NCI-H2081 (cell line): ENCODE results near the gene FTO.
"Not testable (repeated sequence)": the region's sequence is repeated elsewhere in the genome, so short reads cannot be mapped to it uniquely, and the experiment has no call there.

Source experiments
- DNase-seq, 2 experiments: peaks; one replicate each; lab custom pipeline; 2025; lab: John Stamatoyannopoulos, UW

FTO gene

DNA sequence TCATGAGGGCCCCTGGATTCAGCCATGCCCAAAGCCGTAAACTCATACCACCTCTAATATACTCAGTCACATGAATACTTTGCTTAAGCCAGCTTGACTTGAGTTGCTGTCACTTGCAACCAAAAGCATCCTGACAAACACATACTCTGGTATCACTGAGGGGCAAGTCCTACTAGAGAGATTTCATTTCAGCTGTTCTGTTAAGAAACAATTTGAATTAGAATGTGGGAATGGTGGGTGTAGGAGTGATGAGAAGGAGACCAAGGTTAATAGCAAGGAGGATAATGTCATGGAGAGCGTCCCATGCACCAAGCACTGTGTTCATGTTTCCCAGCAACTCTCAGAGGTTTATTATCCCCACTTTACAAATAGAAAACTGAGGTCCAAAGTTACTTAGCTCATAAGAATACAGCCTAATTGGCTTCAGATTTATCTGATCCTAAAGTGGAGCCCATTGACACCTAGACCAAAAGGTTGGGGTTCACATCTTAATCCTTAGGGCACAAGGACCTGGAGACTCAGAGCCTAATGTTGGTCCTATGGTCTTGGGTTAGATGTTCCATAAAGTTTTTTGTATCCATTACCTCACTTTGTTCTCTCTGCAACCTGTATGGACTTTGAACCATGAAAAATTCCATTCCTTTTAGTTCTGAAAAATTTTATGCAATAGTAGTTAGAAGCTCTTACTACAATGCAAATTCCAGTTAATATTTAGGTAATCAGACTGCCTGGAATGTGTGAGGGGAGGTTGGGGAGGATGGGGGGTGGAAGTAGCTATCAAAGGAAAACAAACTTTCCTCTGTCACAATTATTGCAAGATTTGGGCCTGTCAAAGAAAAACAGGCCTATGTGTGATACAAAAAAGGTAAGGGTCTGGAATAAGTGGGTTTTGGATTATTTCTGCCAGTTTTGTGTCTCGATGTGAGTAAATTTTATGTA is 476.7 kb downstream of the FTO start:
- DNase-seq, result no peak

- not testable (repeated sequence) for DNase-seq
These were observed 477.9 kb downstream of the FTO start for GRCh38 chr16:54181683-54182329.

- no peak for DNase-seq
These were observed 481.1 kb downstream of the FTO start for GRCh38 chr16:54185045-54185444.

GRCh38 chr16:54191163-54191562 is 487.2 kb downstream of the FTO start:
- DNase-seq, result no peak

DNA sequence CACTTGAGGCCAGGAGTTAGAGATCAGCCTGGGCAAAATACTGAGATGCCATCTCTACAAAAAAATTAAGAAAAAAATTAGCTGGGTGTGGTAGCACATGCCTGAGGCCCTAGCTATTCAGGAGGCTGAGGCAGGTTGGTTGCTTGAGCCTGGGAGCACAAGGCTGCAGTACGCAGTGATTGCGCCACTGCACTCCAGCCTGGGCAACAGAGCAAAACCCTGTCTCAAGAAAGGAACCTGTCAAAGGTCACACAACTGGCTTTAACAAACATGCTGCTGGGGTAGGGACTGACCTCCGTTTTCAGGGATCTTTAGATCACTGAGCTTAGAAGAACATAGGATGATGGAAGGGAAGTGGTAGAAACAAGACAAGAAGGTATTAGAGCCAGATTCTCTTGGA is 487.6 kb downstream of the FTO start:
- DNase-seq, result no peak

DNA sequence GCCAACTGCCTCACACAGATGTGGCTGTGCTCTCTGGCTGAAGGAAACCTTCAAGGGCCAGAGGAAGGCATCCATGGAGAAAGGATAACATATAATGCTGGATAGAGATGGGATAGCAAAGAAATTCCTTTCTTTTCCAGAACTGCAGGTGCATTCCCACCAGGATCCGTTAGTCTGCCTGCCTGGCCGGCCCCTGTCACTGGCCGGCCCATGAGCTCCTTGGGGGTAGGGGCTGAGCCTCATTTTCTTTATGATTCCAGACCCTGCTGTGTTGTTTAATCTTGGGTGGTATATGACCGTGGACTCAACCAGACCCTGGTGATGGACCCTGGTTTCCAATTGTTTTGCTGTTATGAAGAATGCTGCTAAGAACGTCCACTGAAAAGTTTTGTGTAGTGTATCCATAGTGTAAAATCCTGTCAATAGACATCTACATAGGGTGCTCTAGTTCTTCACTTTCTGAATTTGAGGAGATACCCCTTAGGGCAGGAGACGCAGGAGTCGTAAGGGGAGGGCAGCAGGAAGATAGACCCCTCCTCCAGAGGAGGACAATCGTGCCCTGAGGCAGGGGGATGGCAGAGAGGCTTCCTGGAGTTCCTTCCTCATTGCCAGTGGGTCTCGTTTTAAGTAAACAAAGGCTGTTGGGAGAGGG is 489.2 kb downstream of the FTO start:
- no peak for DNase-seq

GRCh38 chr16:54193665-54194333 is 489.8 kb downstream of the FTO start:
- DNase-seq, result peak; percentile 55 to 63

DNA sequence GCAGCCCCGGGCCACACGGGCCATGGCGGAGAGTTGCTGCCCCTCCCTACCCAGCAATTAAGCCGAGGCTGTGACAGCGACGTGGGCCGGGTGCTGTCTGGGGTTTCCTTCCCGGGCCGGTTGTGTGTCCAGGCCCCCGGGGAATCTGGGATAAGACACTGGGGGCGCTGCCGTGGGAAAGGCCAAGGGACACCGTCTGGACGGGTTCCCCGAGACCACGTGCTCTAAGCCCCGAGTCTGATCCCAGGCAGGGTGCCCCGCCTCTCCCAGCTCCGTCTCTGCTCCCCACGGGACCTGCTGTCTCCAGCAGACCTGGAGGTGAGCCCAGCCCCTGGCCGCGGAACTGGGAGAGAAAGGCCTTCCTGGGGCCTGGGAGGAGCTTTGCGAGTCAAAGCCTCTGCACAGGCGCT is 490.4 kb downstream of the FTO start:
- DNase-seq, result no peak

- DNase-seq, result no peak
These were observed 493.8 kb downstream of the FTO start for GRCh38 chr16:54197758-54198157.

DNA sequence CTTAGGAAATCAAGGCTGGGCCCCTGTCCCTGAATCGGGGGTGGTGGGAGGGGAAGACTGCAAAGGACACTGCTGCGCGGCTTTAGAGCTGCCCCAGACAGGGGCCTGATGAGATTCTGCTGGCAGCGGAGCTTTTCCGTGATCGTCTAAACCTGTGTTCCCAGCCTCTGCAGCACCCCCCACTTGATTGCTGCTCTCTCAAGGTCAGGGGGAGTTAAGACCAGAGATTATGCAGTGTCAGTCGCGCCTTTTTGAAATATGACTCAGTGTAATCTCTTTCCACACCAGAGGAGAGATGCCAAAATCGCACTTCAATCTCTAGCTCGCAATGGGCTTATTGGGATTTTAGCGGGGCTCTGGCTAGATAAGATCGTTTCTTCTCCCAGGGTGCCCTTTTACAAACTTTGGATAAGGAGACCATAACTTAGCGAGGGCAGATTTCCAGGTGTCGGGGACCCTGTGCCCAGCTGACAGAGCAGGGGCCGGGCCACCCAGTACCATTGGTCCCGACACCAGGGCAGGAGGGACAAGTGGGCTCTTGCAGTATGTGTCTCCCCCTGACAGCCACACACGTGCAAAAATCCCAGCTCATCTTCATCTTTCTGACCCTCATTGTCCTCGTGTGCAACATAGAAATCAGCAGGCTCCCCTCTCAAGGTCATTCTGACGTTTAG is 495.7 kb downstream of the FTO start:
- DNase-seq, result no peak

GRCh38 chr16:54200161-54200534 is 496.2 kb downstream of the FTO start:
- DNase-seq, result no peak

- DNase-seq, result no peak
These were observed 496.8 kb downstream of the FTO start for GRCh38 chr16:54200720-54201119.

DNA sequence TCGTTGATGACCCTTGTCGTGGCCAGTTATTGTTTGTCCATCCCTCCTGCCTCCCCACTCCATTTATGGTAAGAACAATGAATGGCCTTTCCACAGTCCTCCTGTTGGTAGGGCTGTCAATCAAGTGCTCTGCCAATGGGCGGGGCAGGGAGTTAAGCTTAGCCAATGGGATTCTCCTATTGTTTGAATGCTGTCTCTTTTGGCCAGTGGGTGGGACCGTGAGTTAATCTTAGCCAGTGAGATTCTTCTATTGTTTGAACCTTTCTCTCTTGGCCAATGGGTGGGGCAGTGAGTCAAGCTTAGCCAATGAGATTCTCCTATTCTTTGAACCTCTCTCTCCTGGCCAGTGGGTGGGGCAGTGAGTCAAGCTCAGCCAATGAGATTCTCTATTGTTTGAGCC is 497.2 kb downstream of the FTO start:
- no peak for DNase-seq
